ENCODE results near the gene AMIGO3.
"Not testable (repeated sequence)": the region's sequence is repeated elsewhere in the genome, so short reads cannot be mapped to it uniquely, and the experiment has no call there.

Gene AMIGO3, protein sequence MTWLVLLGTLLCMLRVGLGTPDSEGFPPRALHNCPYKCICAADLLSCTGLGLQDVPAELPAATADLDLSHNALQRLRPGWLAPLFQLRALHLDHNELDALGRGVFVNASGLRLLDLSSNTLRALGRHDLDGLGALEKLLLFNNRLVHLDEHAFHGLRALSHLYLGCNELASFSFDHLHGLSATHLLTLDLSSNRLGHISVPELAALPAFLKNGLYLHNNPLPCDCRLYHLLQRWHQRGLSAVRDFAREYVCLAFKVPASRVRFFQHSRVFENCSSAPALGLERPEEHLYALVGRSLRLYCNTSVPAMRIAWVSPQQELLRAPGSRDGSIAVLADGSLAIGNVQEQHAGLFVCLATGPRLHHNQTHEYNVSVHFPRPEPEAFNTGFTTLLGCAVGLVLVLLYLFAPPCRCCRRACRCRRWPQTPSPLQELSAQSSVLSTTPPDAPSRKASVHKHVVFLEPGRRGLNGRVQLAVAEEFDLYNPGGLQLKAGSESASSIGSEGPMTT

DNA sequence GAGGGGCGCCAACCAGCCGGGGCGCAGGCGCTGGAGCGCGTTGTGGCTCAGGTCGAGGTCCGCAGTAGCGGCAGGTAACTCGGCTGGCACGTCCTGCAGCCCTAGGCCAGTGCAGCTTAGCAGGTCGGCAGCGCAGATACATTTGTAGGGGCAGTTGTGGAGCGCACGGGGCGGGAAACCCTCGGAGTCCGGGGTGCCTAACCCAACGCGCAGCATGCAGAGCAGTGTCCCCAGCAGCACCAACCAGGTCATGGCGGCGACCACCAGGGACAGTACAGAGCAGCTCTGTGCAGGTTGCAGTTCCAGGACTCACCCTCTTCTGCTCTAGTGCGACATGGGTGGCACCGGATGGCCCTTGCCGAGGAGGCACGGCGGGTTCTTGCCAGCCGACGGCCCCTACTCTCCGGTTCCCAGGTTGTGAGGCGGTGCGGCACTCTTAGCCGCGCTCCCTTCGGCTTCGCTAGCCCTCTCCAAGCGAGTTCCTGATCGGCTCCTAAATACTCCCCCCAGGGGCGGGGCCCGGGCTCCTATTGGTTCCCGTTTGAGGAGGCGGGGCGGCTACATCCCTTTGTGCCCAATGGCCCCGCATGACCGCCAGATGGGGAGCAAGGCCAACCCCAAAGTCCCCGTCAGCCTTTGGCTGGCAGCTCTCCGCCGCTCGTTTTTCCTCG is at the start of gene AMIGO3:
TSS of gene AMIGO3 (minus strand) at position 471 of the 671 bp plus-strand sequence. CDS start at position 252, 219 bp downstream.
- in situ Hi-C loops (cut with MboI; ENCODE audit: low sequenced_read_pairs) = no loop called here

DNA sequence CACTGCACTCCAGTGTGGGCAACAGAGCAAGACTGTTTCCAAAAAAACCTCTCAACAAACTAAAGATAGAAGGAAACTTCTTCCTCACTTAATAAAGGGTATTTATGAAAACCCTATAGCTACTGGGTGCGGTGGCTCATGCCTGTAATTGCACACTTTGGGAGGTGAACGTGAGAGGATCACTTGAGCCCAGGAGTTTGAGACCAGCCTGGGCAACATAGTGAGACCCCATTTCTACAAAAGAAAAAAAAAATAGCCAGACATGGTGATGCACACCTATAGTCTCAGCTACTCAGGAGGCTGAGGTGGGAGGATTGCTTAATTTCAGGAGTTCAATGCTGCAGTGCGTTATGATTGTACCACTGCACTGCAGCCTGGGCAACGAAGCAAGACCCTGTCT is 44.5 kb upstream of the AMIGO3 start:
- in situ Hi-C loops (cut with MboI; ENCODE audit: low sequenced_read_pairs) = no loop called here

DNA sequence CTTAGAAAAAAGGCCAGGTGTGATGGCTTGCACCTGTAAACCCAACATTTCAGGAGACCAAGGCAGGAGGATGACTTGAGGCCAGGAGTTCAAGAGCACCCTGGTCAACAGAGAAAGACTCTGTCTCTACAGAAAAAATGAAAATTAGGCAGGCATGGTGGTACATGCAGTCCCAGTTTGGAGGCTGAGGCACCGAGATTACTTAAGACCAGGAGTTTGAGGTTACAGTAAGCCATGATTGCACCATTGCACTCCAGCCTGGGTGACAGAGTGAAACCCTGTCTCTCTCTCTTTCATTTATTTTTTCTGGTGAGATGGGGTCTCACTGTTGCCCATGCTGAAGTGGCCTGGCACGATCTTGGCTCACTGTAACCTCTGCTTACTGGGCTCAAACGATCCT is 42.2 kb upstream of the AMIGO3 start:
- in situ Hi-C loops (cut with MboI; ENCODE audit: low sequenced_read_pairs) = no loop called here

DNA sequence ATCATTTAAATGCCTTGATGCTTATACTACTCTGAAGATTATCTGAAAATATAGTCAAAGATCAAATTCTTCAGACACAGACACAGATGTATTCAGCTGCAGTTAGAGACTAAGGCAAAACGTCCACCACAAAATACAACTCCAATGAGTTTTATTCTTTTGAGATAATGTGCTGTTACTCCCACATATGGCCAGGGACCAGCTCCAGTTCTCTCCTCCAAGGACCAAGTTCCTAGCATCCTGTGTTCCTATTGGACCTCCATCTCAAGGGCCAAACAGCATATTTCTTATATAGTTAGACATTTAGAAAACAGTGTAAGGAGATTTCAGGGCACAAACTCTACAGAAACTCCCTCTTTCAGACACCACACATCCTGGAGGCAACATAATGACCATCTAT is 39.7 kb upstream of the AMIGO3 start:
- in situ Hi-C loops (cut with MboI; ENCODE audit: low sequenced_read_pairs) = no loop called here

DNA sequence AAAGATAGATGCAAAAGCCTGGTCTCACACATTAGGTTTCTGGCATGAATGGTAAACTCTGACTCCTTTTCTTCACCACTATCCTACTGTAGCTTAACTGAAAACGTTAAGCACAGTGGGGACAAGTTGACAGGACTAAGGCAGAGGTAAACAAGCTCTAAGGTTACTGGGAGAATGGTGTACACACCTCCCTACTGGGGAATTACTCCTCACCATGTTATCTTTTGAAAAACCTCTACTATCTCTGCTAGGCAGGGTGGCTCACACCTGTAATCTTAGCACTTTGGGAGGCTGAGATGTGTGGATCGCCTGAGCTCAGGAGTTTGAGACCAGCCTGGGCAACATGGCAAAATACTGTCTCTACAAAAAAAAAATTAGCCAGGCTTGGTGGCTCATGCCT is 37.7 kb upstream of the AMIGO3 start:
- in situ Hi-C loops (cut with MboI; ENCODE audit: low sequenced_read_pairs) = no loop called here

DNA sequence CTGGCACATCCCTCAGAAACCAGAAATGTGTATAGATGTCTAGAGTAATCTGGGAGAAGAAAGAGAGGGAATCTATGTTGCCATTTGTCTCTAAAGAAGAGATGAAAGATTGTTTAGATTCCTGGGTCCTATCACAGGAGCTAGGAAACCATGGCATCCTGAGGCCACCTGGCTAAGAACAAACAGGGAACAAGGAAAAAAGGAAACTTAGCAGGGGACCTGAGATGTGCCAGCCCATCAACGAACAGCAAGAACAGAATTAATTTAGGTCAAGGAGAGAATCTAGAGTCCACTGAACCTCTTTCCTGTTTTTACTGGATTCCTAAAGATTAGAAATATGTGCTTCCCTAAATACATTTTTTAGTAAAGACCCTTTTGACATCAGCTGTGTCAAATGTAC is 36.6 kb upstream of the AMIGO3 start:
- in situ Hi-C loops (cut with MboI; ENCODE audit: low sequenced_read_pairs) = no loop called here

DNA sequence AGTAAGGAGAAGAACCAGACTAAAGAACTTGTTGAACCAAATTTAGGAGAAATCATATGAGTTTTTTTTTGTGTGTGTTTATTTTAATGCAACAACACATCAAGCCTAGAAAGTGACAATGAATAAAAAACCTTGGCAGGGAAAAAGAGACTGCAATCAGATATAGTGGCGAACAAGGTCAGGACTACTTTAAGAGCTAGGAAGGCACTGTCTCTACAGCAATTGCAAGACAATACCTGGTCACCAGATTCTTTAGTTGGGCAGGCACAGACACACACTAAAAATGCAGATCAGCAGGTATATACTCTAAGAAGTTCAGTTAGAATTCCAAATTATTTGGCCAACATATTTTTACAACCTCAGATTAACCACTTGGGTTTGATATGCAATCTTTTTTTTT is 35.1 kb upstream of the AMIGO3 start:
- in situ Hi-C loops (cut with MboI; ENCODE audit: low sequenced_read_pairs) = no loop called here

DNA sequence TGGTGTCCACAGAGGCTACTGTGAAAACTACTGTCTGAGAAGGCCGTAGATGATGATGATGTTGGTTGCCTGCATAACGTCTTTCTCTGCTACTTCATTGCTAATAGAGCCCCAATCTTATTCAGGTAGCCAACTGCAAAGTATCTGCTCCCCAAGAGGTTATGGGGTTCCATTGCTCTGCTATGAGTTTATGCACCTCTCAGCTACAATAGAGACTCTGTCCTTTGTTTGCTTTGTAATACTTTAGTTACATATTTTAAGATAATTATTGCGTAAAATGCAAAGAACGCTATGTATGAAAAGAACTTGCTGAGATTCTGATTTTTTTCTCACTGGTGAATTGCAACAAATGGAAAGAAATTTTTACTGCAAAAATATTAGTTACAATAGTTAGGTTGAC is 32.0 kb upstream of the AMIGO3 start:
- in situ Hi-C loops (cut with MboI; ENCODE audit: low sequenced_read_pairs) = no loop called here

DNA sequence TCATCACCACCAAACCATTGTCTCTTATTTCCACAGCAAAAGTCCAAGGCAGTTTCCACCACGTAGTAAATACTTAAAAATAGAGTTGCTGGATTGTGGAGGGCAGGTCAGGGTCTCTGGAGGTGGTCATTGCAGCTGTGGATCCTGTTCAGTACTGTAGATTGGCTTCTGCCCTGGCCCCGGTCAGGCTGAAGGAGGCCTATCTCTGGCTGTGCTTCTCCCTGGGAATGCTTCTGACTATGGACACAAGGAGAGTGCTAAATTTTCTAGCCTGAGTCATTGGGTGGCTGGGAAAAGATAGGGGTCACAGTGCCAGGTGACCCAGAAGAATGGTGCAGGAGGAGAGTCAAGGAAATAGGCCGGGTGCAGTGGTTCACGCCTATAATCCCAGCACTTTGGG is 30.6 kb upstream of the AMIGO3 start:
- in situ Hi-C loops (cut with MboI; ENCODE audit: low sequenced_read_pairs) = no loop called here

DNA sequence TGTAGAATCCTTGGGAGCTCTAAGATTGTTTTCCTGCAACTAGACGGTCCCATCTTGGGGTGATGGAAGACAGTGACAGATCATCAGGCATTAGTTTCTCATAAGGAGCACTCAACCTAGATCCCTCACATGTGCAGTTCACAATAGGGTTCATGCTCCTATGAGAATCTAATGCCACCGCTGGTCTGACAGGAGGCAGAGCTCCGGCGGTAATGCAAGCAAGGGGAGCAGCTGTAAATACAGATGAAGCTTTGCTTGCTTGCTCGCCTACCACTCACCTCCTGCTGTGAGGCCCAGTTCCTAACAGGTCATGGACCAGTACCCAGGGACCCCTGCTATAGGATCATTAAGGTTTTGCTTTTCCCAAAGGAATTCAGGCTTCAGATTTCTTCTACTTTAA is 29.4 kb upstream of the AMIGO3 start:
- in situ Hi-C loops (cut with MboI; ENCODE audit: low sequenced_read_pairs) = not testable (repeated sequence)

DNA sequence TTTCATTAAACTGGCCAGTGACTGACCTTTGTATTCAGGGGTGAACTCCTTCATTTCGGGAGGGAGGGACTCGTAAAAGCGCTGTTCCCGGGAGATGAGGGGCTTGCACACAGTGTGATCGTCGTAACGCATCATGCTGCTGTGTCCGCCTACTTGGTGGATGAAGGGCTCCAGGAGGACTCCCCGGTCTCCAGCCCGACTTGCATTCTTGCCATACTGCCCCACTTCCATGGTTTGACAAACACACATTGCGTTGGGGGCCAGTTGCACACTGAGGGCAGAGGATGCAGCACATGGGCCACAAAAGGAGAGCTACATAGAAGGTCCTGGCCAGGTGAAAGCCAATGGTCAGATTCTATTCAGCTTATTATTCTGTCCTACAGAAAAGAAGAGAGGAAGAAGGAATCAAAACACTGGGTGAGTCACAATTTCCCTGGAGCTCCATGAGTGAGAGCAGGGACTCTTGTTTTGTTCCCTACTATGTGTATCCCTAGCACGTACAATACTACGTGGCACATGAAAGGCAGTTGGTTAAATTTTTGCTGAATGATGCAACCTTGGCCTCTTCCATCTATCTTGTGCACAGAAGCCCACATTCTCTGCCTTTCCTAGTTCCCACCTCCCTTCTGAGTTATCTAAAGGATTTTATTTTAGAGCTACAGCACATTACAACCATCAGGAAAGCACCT is 28.5 kb upstream of the AMIGO3 start:
- in situ Hi-C loops (cut with MboI; ENCODE audit: low sequenced_read_pairs) = no loop called here

DNA sequence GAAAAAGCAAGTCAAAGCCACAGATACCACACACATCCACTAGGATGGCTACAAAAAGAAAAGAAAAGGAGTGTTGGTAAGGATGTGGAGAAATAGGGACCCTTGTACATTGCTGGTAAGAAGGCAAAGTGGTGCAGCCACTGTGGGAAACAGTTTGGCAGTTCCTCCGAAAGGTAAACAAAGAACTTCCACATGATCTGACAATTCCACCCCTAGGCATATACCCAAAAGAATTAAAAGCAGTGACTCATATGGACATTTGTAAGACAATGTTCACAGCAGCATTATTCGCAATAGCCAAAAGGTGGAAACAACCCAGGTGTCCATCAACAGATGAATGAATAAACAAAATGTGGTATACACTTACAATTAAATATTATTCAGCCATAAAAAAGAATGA is 26.5 kb upstream of the AMIGO3 start:
- in situ Hi-C loops (cut with MboI; ENCODE audit: low sequenced_read_pairs) = no loop called here

DNA sequence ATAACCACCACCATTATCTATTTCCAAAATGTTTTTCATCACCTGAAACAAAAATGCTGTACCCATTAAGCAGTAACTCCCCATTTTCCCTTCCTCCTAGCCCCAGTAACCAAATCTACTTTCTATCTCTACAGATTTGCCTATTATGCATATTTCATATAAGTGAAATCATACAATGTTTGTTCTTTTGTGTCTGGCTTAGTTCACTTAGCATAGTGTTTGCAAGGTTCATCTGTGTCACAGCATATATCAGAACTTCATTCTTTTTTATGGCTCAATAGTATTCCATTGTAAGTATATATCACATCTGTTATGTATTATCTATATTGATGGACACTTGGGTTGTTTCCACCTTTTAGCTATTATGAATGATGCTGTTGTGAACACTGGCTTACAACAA is 20.9 kb upstream of the AMIGO3 start:
- in situ Hi-C loops (cut with MboI; ENCODE audit: low sequenced_read_pairs) = no loop called here

DNA sequence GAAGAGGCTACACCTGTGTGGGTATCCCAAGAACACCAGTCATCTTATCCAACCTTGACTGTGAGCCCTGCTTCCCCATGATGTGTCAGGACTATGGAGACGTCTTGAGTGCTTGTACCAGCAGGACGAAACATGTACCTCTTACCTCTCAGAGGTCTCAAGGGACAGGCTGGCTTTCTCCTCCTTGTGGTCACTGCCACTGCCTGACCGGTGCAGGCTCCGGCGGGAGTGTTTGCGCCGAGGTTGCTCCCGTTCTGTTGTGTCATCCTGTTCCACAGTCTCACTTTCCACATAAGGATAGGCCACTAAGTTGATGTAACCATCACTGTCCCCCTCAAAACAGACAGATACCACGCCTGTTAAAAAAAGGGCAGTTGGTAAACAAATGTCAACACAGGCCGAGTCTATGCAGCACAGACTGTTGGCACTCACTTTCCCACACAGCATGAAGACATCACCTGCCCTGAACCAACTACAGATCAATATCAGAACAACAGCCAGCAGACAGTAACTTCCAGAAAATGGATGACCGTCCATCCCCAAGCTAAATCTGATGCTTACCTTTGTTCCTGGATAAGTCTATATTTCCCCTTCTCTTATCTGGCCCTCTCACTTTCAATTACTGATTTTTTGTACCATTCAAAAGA is 18.7 kb upstream of the AMIGO3 start:
- in situ Hi-C loops (cut with MboI; ENCODE audit: low sequenced_read_pairs) = no loop called here

DNA sequence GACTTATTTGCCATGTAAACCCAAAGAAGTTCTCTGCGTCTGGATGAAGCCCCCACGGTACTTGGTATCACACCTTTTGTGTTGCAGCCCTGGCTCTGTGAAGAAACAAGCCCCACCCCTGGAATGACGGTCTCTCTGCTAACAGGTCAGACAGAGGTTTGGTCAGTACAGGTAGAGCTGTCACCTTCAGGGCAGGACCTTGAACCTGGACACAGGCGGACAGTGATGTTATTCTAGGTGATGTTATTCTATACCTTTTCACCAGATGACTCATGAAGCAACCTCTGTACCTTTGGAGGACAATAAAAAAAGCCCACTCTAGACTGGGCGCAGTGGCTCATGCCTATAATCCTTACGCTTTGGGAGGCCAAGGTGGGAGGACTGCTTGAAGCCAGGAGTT is 15.3 kb upstream of the AMIGO3 start:
- in situ Hi-C loops (cut with MboI; ENCODE audit: low sequenced_read_pairs) = no loop called here

DNA sequence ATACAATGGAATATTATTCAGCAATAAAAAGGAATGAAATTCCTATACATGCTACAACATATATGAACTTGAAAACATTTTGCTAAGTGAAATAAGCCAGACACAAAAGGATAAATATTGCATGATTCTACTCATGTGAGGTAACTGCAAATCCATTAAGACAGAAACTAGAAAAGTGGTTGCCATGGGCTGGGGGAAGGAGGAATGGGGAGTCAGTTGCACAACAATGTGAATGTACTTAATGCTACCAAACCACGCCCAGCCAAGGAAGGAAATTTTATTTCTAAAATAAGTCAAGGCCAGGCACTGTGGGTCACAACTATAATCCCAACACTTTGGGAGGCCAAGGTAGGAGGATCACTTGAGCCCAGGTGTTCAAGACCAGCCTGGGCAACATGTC is 14.1 kb upstream of the AMIGO3 start:
- in situ Hi-C loops (cut with MboI; ENCODE audit: low sequenced_read_pairs) = no loop called here

DNA sequence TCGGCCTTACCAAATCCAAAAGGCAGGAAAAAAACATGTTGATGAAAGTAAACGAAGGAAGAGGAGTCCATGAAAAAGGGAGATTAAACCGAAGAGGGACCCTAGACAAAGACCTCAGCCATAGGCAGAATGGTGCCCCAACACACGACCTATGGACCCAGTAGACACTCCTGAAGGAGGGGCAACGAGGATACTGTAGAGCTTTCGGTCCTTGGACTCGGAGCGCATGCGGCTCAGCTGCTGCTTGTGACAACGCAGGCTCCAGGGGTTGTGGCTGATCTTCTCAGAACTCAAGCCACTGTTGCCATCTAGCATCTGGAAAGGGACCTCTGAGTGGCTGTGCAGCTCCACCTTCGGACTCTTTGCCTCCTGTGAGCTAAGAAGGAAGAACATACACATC is 13.1 kb upstream of the AMIGO3 start:
- in situ Hi-C loops (cut with MboI; ENCODE audit: low sequenced_read_pairs) = no loop called here

DNA sequence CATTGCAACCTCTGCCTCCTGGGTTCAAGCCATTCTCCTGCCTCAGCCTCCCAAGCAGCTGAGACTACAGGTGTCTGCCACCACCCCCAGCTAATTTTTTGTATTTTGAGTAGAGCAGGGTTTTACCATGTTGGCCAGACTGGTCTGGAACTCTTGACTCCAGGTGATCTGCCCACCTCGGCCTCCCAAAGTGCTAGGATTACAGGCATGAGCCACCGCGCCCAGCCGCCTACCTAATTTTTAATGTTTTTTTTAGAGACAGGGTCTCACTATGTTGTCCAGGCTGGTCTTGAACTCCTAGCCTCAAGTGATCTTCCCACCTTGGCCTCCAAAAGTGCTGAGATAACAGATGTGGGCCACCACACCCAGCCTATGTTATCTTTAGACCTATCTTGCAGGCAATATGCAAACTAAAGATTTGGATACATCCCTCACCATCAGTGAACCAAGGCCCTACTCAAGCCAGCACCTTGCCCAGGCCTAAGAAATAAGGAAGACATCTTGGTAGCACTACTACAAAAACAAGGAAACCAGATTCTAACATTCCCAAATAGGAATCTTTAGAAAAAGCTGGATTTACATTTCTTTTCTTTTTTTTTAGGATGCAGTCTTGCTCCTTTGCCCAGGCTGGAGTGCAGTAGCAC is 10.6 kb upstream of the AMIGO3 start:
- in situ Hi-C loops (cut with MboI; ENCODE audit: low sequenced_read_pairs) = no loop called here

DNA sequence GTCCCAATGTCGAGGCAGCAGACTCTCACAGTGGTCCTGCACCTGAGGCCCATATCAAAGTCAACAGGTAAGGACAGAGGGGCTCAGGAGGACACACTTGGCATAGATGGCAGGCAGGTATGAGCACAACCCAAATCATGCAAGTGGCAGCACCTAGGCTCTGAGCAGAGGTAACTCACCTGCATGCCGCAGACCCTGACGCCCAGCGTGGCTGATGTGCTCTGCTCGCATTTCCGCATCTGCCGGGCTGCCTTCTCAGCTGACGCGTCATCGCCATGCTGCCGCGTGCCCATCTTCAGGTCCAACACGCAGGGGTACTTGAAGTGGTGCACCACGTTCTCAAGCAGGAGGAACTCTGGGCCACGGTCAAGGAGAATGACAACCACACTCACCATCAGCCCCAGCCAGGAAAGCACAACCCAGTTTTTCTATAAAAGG is 8.5 kb upstream of the AMIGO3 start:
- in situ Hi-C loops (cut with MboI; ENCODE audit: low sequenced_read_pairs) = no loop called here

DNA sequence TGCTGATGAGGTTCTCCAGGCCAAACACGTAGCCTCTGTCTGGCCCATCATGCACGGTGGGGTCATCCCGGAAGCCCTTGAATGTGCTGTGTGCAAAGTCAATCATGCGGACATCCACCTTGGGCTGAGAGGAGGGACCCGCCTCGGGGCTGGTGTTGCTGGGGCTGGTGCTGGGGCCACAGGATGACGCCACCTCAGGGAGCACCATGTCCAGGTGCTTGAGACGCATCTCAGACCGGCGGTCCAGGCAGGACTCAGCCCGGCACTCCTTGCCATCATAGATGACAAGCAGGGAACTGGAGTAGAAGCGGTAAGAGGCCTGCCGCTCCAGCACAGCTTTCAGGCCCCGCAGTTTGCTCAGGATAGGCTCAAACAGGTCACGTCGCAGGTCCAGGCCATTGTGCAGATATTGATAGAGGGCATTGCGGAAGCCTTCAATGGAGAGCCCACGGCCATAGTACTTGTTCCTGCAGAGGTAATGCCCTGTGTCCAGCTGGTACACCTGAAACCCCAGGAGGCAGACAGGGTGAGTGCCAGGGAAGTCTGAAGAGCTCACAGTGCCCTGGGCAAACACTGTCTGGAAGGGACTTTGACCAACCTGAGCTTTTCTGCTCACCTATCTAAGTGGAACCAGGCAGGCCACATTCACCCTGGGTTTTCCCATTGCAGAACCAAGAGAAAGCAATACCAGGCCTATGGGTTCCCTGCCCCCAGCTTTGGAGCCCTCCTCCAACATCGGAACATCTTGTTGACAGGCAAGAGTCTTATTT is 7.9 kb upstream of the AMIGO3 start:
- in situ Hi-C loops (cut with MboI; ENCODE audit: low sequenced_read_pairs) = no loop called here
